ENCODE results near the gene CRY1. TPM values are rescaled to one million over a fixed set of nuclear protein-coding genes. Genes with fewer than 3 reads are reported as not detected.

The CRY1 gene
- total and polyA plus RNA-seq, 8 donors, result 19.4 to 33.7 (median 27.4) TPM

GRCh38 chr12:106975993-106976658 is 117.2 kb downstream of the CRY1 start:
- no peaks in the 10 kb centered on the region for H3K9me3 ChIP-seq
- peaks cover 0 to 12% of the 10 kb centered on the region in 2 donors for H3K36me3 ChIP-seq
- no peak overlapping the region for H3K27ac ChIP-seq
- peaks cover 3 to 11% of the 10 kb centered on the region in 2 donors for H3K4me1 ChIP-seq
- intact Hi-C loops (cut with DNase I), result no loop called here
- DNase-seq, result no peak
- H3K27me3 ChIP-seq, result no peaks in the 10 kb centered on the region
- TF ChIP-seq, protein P1, sequence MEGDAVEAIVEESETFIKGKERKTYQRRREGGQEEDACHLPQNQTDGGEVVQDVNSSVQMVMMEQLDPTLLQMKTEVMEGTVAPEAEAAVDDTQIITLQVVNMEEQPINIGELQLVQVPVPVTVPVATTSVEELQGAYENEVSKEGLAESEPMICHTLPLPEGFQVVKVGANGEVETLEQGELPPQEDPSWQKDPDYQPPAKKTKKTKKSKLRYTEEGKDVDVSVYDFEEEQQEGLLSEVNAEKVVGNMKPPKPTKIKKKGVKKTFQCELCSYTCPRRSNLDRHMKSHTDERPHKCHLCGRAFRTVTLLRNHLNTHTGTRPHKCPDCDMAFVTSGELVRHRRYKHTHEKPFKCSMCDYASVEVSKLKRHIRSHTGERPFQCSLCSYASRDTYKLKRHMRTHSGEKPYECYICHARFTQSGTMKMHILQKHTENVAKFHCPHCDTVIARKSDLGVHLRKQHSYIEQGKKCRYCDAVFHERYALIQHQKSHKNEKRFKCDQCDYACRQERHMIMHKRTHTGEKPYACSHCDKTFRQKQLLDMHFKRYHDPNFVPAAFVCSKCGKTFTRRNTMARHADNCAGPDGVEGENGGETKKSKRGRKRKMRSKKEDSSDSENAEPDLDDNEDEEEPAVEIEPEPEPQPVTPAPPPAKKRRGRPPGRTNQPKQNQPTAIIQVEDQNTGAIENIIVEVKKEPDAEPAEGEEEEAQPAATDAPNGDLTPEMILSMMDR (IDR thresholded peaks at IDR 0.05), result no peak
- ATAC-seq, result peak; percentile 55
- H3K4me3 ChIP-seq, result no peak overlapping the region

GRCh38 chr12:106975098-106975497 is 118.3 kb downstream of the CRY1 start:
- DNase-seq (no peak), ATAC-seq (no peak)
- TF ChIP-seq, protein P1 (IDR thresholded peaks at IDR 0.05), result no peak
- intact Hi-C loops (cut with DNase I), result no loop called here
- H3K4me1 ChIP-seq, result peaks cover 3 to 11% of the 10 kb centered on the region in 2 donors
- H3K9me3 ChIP-seq, result no peaks in the 10 kb centered on the region
- no peaks in the 10 kb centered on the region for H3K27me3 ChIP-seq
- peaks cover 0 to 22% of the 10 kb centered on the region in 2 donors for H3K36me3 ChIP-seq
- H3K27ac ChIP-seq, result no peak overlapping the region
- H3K4me3 ChIP-seq, result no peak overlapping the region

- Histone ChIP-seq H3K4me1 (peaks cover 3 to 11% of the 10 kb centered on the region in 2 donors), H3K4me3 (no peak overlapping the region), H3K36me3 (peaks cover 0 to 25% of the 10 kb centered on the region in 2 donors), H3K9me3 (no peaks in the 10 kb centered on the region), H3K27ac (no peak overlapping the region), H3K27me3 (no peaks in the 10 kb centered on the region)
- intact Hi-C loops (cut with DNase I), result no loop called here
- ATAC-seq (peak; percentile 59), DNase-seq (no peak)
- TF ChIP-seq, protein P1 (IDR thresholded peaks at IDR 0.05), result no peak
These were observed 118.8 kb downstream of the CRY1 start for GRCh38 chr12:106974511-106974910.

DNA sequence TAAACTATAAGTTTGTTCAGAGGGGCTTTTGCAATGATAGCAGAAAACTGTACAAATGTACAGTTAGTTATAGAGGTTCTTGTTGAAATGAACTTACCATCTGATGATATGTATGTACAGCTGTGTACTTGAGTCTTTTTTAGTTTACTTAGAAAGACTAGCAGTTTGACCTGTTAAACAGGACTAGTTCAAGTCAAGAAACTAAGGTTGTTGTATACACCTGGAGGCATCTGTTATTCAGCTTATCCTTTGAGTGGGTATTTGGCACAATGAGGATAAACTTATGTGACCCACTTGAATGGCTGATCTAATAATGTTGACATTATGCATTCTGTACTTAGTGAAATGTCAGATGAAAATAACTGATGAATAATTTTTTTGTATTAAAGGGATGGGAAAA is 119.8 kb downstream of the CRY1 start:
- Histone ChIP-seq H3K27me3 (no peaks in the 10 kb centered on the region), H3K36me3 (peaks cover 0 to 33% of the 10 kb centered on the region in 2 donors), H3K4me3 (no peak overlapping the region), H3K9me3 (no peaks in the 10 kb centered on the region), H3K4me1 (peaks cover 3 to 8% of the 10 kb centered on the region in 2 donors), H3K27ac (no peak overlapping the region)
- intact Hi-C loops (cut with DNase I), result no loop called here
- ATAC-seq, result no peak
- TF ChIP-seq, protein P1 (IDR thresholded peaks at IDR 0.05), result no peak
- DNase-seq, result no peak

DNA sequence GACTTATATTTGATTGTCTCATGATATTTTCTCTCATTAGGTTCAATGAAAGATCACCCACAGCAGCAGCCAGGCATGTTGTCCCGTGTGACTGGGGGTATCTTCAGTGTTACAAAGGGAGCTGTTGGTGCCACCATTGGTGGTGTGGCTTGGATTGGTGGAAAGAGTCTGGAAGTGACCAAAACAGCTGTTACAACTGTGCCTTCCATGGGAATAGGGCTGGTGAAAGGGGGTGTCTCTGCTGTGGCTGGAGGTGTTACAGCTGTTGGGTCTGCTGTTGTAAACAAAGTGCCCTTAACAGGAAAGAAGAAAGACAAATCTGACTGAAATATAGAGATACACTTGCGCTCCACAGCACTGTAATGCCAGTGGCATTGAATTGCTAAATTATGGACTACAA is 122.3 kb downstream of the CRY1 start:
- peaks cover 0 to 50% of the 10 kb centered on the region in 2 donors for H3K36me3 ChIP-seq
- intact Hi-C loops (cut with DNase I), result no loop called here
- TF ChIP-seq, protein P1 (IDR thresholded peaks at IDR 0.05), result no peak
- ATAC-seq, result no peak
- H3K9me3 ChIP-seq, result no peaks in the 10 kb centered on the region
- no peak overlapping the region for H3K4me3 ChIP-seq
- H3K27ac ChIP-seq, result no peak overlapping the region
- H3K4me1 ChIP-seq, result no peaks in the 10 kb centered on the region
- no peak for DNase-seq
- no peaks in the 10 kb centered on the region for H3K27me3 ChIP-seq

Measured in left lung (tissue), 10 donors.